Memory B cell (primary cell): Measurements from ENCODE around the gene RNF138.
A peak's percentile ranks its signal among the peaks of the same experiment; 100 is the strongest.
"Not testable (repeated sequence)": the region's sequence is repeated elsewhere in the genome, so short reads cannot be mapped to it uniquely, and the experiment has no call there.

ENCODE experiments used
- ATAC-seq: fragments of 150-1000 bp; cut with Tn5 transposase; 2 replicates; pipeline ENCODE4 v1.10.0; 2021; ENCODE audit warnings: low read depth, mild to moderate bottlenecking, moderate library complexity
- DNase-seq, 2 donors: peaks; one replicate each; pipeline ENCODE4 v3.0.0; 2022; ENCODE audit warnings: low spot score in 2 of 2
- H3K27ac Mint-ChIP-seq: one replicate; pipeline ENCODE4 v1.8.0; 2022; ENCODE audit warnings: mild to moderate bottlenecking, moderate library complexity, mixed read lengths
- H3K27me3 Mint-ChIP-seq: one replicate; pipeline ENCODE4 v1.8.0; 2022; ENCODE audit warnings: mixed read lengths
- H3K36me3 Mint-ChIP-seq: one replicate; pipeline ENCODE4 v1.8.0; 2022; ENCODE audit warnings: mild to moderate bottlenecking, mixed read lengths
- H3K4me1 Mint-ChIP-seq: one replicate; pipeline ENCODE4 v1.8.0; 2022; ENCODE audit warnings: mixed read lengths
- H3K4me3 Mint-ChIP-seq: one replicate; pipeline ENCODE4 v1.8.0; 2022; ENCODE audit warnings: mild to moderate bottlenecking, moderate library complexity, mixed read lengths
- H3K9me3 Mint-ChIP-seq: one replicate; pipeline ENCODE4 v1.8.0; 2022; ENCODE audit warnings: mixed read lengths

RNF138 gene

GRCh38 chr18:32122039-32122438 lies 30.4 kb downstream of the RNF138 start:
- H3K27me3 Mint-ChIP-seq: no peaks in the 10 kb centered on the region

GRCh38 chr18:32126538-32126937 lies 34.9 kb downstream of the RNF138 start:
- DNase-seq (no peak), ATAC-seq (no peak)
- Mint-ChIP-seq H3K9me3 (no peaks in the 10 kb centered on the region), H3K36me3 (peaks cover 24% of the 10 kb centered on the region), H3K27ac (no peak overlapping the region), H3K4me1 (no peaks in the 10 kb centered on the region), H3K4me3 (no peak overlapping the region), H3K27me3 (no peaks in the 10 kb centered on the region)

More at GRCh38 chr18:32122039-32122438, 30.4 kb downstream of the RNF138 start:
- peaks cover 20% of the 10 kb centered on the region for H3K36me3 Mint-ChIP-seq
- H3K4me3 Mint-ChIP-seq: no peak overlapping the region
- no peak for DNase-seq
- H3K27ac Mint-ChIP-seq: no peak overlapping the region
- peaks cover 2% of the 10 kb centered on the region for H3K4me1 Mint-ChIP-seq
- H3K9me3 Mint-ChIP-seq: no peaks in the 10 kb centered on the region
- no peak for ATAC-seq

GRCh38 chr18:32135625-32136024 lies 44.0 kb downstream of the RNF138 start:
- no peak overlapping the region for H3K27ac Mint-ChIP-seq
- no peak for DNase-seq
- H3K27me3 Mint-ChIP-seq: no peaks in the 10 kb centered on the region
- H3K4me1 Mint-ChIP-seq: no peaks in the 10 kb centered on the region
- H3K4me3 Mint-ChIP-seq: no peak overlapping the region
- no peaks in the 10 kb centered on the region for H3K9me3 Mint-ChIP-seq
- H3K36me3 Mint-ChIP-seq: peaks cover 10% of the 10 kb centered on the region
- ATAC-seq: no peak

- no peak for ATAC-seq
- Mint-ChIP-seq H3K27me3 (no peaks in the 10 kb centered on the region), H3K4me3 (no peak overlapping the region), H3K27ac (no peak overlapping the region), H3K36me3 (no peaks in the 10 kb centered on the region), H3K4me1 (no peaks in the 10 kb centered on the region), H3K9me3 (no peaks in the 10 kb centered on the region)
- DNase-seq: no peak
Observed at GRCh38 chr18:32138332-32138982, 46.8 kb downstream of the RNF138 start.

- DNase-seq: no peak
- Mint-ChIP-seq H3K4me1 (no peaks in the 10 kb centered on the region), H3K36me3 (no peaks in the 10 kb centered on the region), H3K27me3 (no peaks in the 10 kb centered on the region), H3K4me3 (no peak overlapping the region), H3K27ac (no peak overlapping the region), H3K9me3 (no peaks in the 10 kb centered on the region)
- no peak for ATAC-seq
Observed at GRCh38 chr18:32139835-32140283, 48.2 kb downstream of the RNF138 start.

- Mint-ChIP-seq H3K4me3 (no peak overlapping the region), H3K27ac (no peak overlapping the region), H3K36me3 (peaks cover 2% of the 10 kb centered on the region), H3K27me3 (peaks cover 2% of the 10 kb centered on the region), H3K4me1 (no peaks in the 10 kb centered on the region), H3K9me3 (no peaks in the 10 kb centered on the region)
- no peak for DNase-seq
- no peak for ATAC-seq
Observed at GRCh38 chr18:32148185-32148870, 56.7 kb downstream of the RNF138 start.

GRCh38 chr18:32152705-32153448 lies 61.2 kb downstream of the RNF138 start:
- Mint-ChIP-seq H3K9me3 (no peaks in the 10 kb centered on the region), H3K36me3 (peaks cover 2% of the 10 kb centered on the region), H3K27ac (no peak overlapping the region), H3K4me3 (no peak overlapping the region), H3K4me1 (peaks cover 3% of the 10 kb centered on the region), H3K27me3 (peaks cover 2% of the 10 kb centered on the region)
- no peak for ATAC-seq
- no peak for DNase-seq

- ATAC-seq (no peak), DNase-seq (no peak)
- H3K27ac Mint-ChIP-seq: no peak overlapping the region
- peaks cover 7% of the 10 kb centered on the region for H3K4me1 Mint-ChIP-seq
- no peak overlapping the region for H3K4me3 Mint-ChIP-seq
- peaks cover 2% of the 10 kb centered on the region for H3K36me3 Mint-ChIP-seq
- H3K9me3 Mint-ChIP-seq: no peaks in the 10 kb centered on the region
- peaks cover 5% of the 10 kb centered on the region for H3K27me3 Mint-ChIP-seq
Observed at GRCh38 chr18:32156855-32157254, 65.2 kb downstream of the RNF138 start.

GRCh38 chr18:32157580-32157979 lies 65.9 kb downstream of the RNF138 start:
- DNase-seq: no peak
- Mint-ChIP-seq H3K27me3 (peaks cover 5% of the 10 kb centered on the region), H3K4me3 (no peak overlapping the region), H3K27ac (no peak overlapping the region), H3K36me3 (no peaks in the 10 kb centered on the region), H3K9me3 (no peaks in the 10 kb centered on the region), H3K4me1 (peaks cover 7% of the 10 kb centered on the region)
- no peak for ATAC-seq

GRCh38 chr18:32158108-32158624 lies 66.5 kb downstream of the RNF138 start:
- Mint-ChIP-seq H3K27ac (no peak overlapping the region), H3K27me3 (peaks cover 5% of the 10 kb centered on the region), H3K36me3 (no peaks in the 10 kb centered on the region), H3K4me1 (peaks cover 7% of the 10 kb centered on the region), H3K4me3 (peak overlapping the region; percentile 68), H3K9me3 (no peaks in the 10 kb centered on the region)
- DNase-seq (peak; percentile 47 to 54), ATAC-seq (peak; percentile 93)

- not testable (repeated sequence) for H3K9me3 Mint-ChIP-seq, ATAC-seq, H3K27ac Mint-ChIP-seq, H3K4me1 Mint-ChIP-seq, H3K4me3 Mint-ChIP-seq, DNase-seq, H3K36me3 Mint-ChIP-seq, H3K27me3 Mint-ChIP-seq
Observed at GRCh38 chr18:32158631-32159030, 67.0 kb downstream of the RNF138 start.

GRCh38 chr18:32160547-32160946 lies 68.9 kb downstream of the RNF138 start:
- Mint-ChIP-seq H3K27ac (no peak overlapping the region), H3K27me3 (peaks cover 5% of the 10 kb centered on the region), H3K36me3 (no peaks in the 10 kb centered on the region), H3K4me1 (peaks cover 7% of the 10 kb centered on the region), H3K9me3 (no peaks in the 10 kb centered on the region), H3K4me3 (no peak overlapping the region)
- DNase-seq (no peak), ATAC-seq (no peak)

- Mint-ChIP-seq H3K27ac (no peak overlapping the region), H3K4me1 (peaks cover 2% of the 10 kb centered on the region), H3K27me3 (peaks cover 5% of the 10 kb centered on the region), H3K9me3 (no peaks in the 10 kb centered on the region), H3K36me3 (no peaks in the 10 kb centered on the region), H3K4me3 (no peak overlapping the region)
- DNase-seq (no peak), ATAC-seq (no peak)
Observed at GRCh38 chr18:32167980-32168730, 76.5 kb downstream of the RNF138 start.
